Transverse colon (tissue), 4 donors: Measurements from ENCODE around the gene AS3MT. TPM values are rescaled to one million over a fixed set of nuclear protein-coding genes. Genes with fewer than 3 reads are reported as not detected.

Source experiments
- DNase-seq: peaks from one replicate; pipeline ENCODE4 v3.0.0-alpha.2; 2019
- H3K27ac ChIP-seq, 4 donors: fragments of 200-600 bp; sonication (generic); 2 replicates each; pipeline ENCODE4 v1.5.1; 2016 to 2018; ENCODE audit warnings: inconsistent platforms in 4 of 4
- H3K27me3 ChIP-seq: fragments of 200-600 bp; sonication (generic); 2 replicates; pipeline ENCODE4 v1.5.1; 2017; ENCODE audit warnings: inconsistent platforms
- H3K36me3 ChIP-seq, 4 donors: fragments of 200-600 bp; sonication (generic); 2 replicates each; pipeline ENCODE4 v1.5.1; 2017 to 2019; ENCODE audit warnings: inconsistent platforms in 4 of 4
- H3K4me1 ChIP-seq, 4 donors: fragments of 200-600 bp; sonication (generic); 2 replicates each; pipeline ENCODE4 v1.5.1; 2017 to 2020; ENCODE audit warnings: inconsistent platforms in 4 of 4
- H3K4me3 ChIP-seq, 4 donors: fragments of 200-600 bp; sonication (generic); 1 replicate in 1 of 4; 2 replicates in 3 of 4; pipeline versions ENCODE4 v1.5.1 to v1.6.1; 2017 to 2019; ENCODE audit warnings: inconsistent platforms in 4 of 4
- H3K9me3 ChIP-seq, 2 donors: fragments of 200-600 bp; sonication (generic); 2 replicates each; pipeline ENCODE4 v1.5.1; 2017 to 2019; ENCODE audit warnings: inconsistent platforms in 2 of 2
- CTCF ChIP-seq, 5 experiments: fragments of 200-600 bp in 3 of 5; fragments of 450-650 bp in 2 of 5; sonication (generic) in 3 of 5; IDR thresholded peaks; 1 replicate in 2 of 5; 2 replicates in 3 of 5; pipeline ENCODE4 v1.5.1; 2016 to 2017; ENCODE audit warnings: antibody characterized with exemption in 5 of 5, inconsistent platforms in 3 of 5, mild to moderate bottlenecking in 2 of 5, moderate library complexity in 1 of 5
- EP300 ChIP-seq: sonication (generic); formaldehyde crosslinking; IDR thresholded peaks from one replicate; pipeline ENCODE4 v1.6.1; 2017; ENCODE audit warnings: antibody characterized with exemption, low read depth
- POLR2A ChIP-seq: fragments of 450-650 bp; IDR thresholded peaks from one replicate; pipeline ENCODE4 v1.6.1; 2016; ENCODE audit warnings: antibody characterized with exemption, mild to moderate bottlenecking, moderate library complexity
- POLR2AphosphoS5 ChIP-seq, 3 donors: sonication (generic); formaldehyde crosslinking; IDR thresholded peaks; one replicate each; pipeline ENCODE4 v1.6.1; 2016; ENCODE audit warnings: antibody characterized with exemption in 3 of 3
- WGBS, 2 donors: methylation state at CpG; one replicate each; pipeline ENCODE4 v1.1.5; 2018; ENCODE audit warnings: low coverage in 1 of 2; 5-methylcytosine and 5-hydroxymethylcytosine counted together
- in situ Hi-C, 4 donors: fragments of 200-750 bp; cut with MboI; loops; one replicate each; pipeline versions ENCODE4 v1.15.0 to v1.15.1; 2017; ENCODE audit warnings: low sequenced_read_pairs in 3 of 4, low pct_ligation_motif_present in 1 of 4, low pct_unique_long_range_greater_than_20kb in 1 of 4
- intact Hi-C: fragments of 100-400 bp; cut with DNase I; formaldehyde crosslinking; loops from one replicate; pipeline ENCODE4 v1.15.1; 2023; ENCODE audit warnings: low total_unique reads
- total RNA-seq, 4 donors: library from RNA; depleted of rRNA; stranded (reverse); fragments of >200 nt; gene quantifications; one replicate each; pipeline ENCODE4 v1.1.0, GENCODE V29; 2016

AS3MT gene
- total RNA-seq, 4 donors from 2014 or later = 0.96 to 3.4 (median 2.9) TPM; not detected in 1

DNA sequence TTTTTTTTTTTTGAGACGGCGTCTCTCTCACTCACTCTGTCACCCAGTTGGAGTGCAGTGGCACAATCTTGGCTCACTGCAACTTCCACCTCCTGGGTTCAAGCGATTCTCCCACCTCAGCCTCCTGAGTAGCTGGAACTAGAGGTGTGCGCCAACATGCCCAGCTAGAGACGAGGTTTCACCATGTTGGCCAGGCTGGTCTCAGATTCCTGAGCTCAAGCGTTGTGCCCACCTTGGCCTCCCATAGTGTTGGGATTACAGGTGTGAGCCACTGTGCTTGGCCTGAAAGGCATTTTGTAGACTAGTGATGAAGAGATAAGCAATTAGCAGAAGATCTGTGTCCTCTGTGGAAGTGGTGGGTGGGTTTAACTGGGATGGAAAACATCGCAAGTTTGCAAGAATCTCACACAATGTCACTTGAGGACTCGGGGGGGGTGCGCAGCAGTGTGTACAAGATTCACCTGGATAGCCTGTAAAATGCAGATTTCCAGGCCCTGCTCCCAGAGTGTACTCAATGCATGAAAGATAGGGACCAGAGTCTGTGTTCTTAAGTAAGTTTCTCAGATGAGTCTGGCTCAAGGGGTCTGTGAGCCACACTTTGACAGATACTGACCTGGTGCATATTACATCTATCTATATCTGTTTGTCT, 43.0 kb upstream of the AS3MT start:
- 94% methylated on average over 9 of the region's 9 CpGs; no CpG with 5 or more reads in 1 of the 2 donors for WGBS, 2 donors
- H3K27ac ChIP-seq = no peak overlapping the region

DNA sequence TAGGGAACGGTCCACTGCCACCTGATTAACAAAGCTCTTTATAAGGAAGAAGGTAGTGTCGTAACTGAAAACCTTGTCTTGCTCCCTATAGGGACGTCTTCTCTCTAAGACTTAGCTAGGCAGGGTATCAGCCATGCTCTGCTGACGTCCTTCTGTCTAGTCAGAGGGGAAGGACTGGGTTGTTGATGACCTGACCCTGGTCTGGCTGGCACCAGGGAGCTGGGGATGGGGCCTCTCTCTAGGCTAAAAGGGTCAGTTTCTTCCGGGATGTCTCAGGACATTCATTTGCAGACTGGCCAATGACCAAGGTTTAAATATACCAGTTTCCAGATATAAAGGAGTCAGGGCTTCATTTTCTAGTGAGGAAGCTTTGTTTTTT, 41.7 kb upstream of the AS3MT start:
- intact Hi-C loops = no loop called here

More for the DNA sequence above, 43.0 kb upstream of the AS3MT start:
- TF ChIP-seq POLR2A (no peak), POLR2AphosphoS5 (IDR thresholded peaks at IDR 0.05) (no peak), EP300 (no peak), CTCF (IDR thresholded peaks at IDR 0.05) (no peak)
- in situ Hi-C loops (no loop called here), intact Hi-C loops (no loop called here)
- H3K36me3 ChIP-seq = no peaks in the 10 kb centered on the region
- no peak overlapping the region for H3K4me3 ChIP-seq
- no peaks in the 10 kb centered on the region for H3K4me1 ChIP-seq
- no peak for DNase-seq
- H3K9me3 ChIP-seq = no peaks in the 10 kb centered on the region
- H3K27me3 ChIP-seq = no peaks in the 10 kb centered on the region

GRCh38 chr10:102831322-102832071, 37.8 kb upstream of the AS3MT start:
- 51 to 67% methylated on average over 3 to 16 of the region's 16 CpGs for WGBS, 2 donors
- Histone ChIP-seq H3K27ac (no peak overlapping the region), H3K4me3 (no peak overlapping the region), H3K36me3 (no peaks in the 10 kb centered on the region), H3K9me3 (no peaks in the 10 kb centered on the region), H3K4me1 (peaks cover 0 to 10% (median 9%) of the 10 kb centered on the region in 4 donors), H3K27me3 (peaks cover 5% of the 10 kb centered on the region)
- TF ChIP-seq EP300 (no peak), POLR2A (no peak), CTCF (IDR thresholded peaks at IDR 0.05) (no peak), POLR2AphosphoS5 (IDR thresholded peaks at IDR 0.05) (no peak)
- no peak for DNase-seq
- in situ Hi-C loops = loop anchor here in 3 of 4 donors (10.0 kb wide), 2 partner anchors 73 to 233 kb away; no protein-coding TSS in a partner anchor
- intact Hi-C loops = loop anchor here (10.0 kb wide), 1 partner anchor 107 kb away; no protein-coding TSS in a partner anchor

More for the DNA sequence above, 41.7 kb upstream of the AS3MT start:
- no peak for TF ChIP-seq CTCF (IDR thresholded peaks at IDR 0.05)
- no peak for TF ChIP-seq POLR2A
- TF ChIP-seq POLR2AphosphoS5 (IDR thresholded peaks at IDR 0.05) = no peak
- no peak for TF ChIP-seq EP300
- H3K27ac ChIP-seq = no peak overlapping the region
- H3K4me1 ChIP-seq = no peaks in the 10 kb centered on the region
- in situ Hi-C loops = no loop called here
- no peak overlapping the region for H3K4me3 ChIP-seq
- no peaks in the 10 kb centered on the region for H3K27me3 ChIP-seq
- no peaks in the 10 kb centered on the region for H3K9me3 ChIP-seq
- H3K36me3 ChIP-seq = no peaks in the 10 kb centered on the region
- WGBS, 2 donors = 85% methylated on average over 5 of the region's 5 CpGs; no CpG with 5 or more reads in 1 of the 2 donors
- no peak for DNase-seq

- H3K4me3 ChIP-seq = no peak overlapping the region
- TF ChIP-seq EP300 (no peak), POLR2A (no peak), CTCF (IDR thresholded peaks at IDR 0.05) (no peak), POLR2AphosphoS5 (IDR thresholded peaks at IDR 0.05) (no peak)
- intact Hi-C loops = loop anchor here (10.0 kb wide), 1 partner anchor 107 kb away; no protein-coding TSS in a partner anchor
- H3K27ac ChIP-seq = no peak overlapping the region
- no peaks in the 10 kb centered on the region for H3K9me3 ChIP-seq
- 86 to 92% methylated on average over 5 to 14 of the region's 14 CpGs for WGBS, 2 donors
- in situ Hi-C loops = loop anchor here in 3 of 4 donors (10.0 kb wide), 2 partner anchors 73 to 233 kb away; no protein-coding TSS in a partner anchor
- no peaks in the 10 kb centered on the region for H3K36me3 ChIP-seq
- no peak for DNase-seq
- peaks cover 5% of the 10 kb centered on the region for H3K27me3 ChIP-seq
- peaks cover 0 to 10% (median 9%) of the 10 kb centered on the region in 4 donors for H3K4me1 ChIP-seq
Observed at GRCh38 chr10:102832248-102832647, 37.0 kb upstream of the AS3MT start.
